NCI-H1417 (cell line): Measurements from ENCODE around the gene CNGA2.

Experiments used
- DNase-seq, 3 experiments: peaks; one replicate each; lab custom pipeline; 2025; lab: John Stamatoyannopoulos, UW

Gene CNGA2

DNA sequence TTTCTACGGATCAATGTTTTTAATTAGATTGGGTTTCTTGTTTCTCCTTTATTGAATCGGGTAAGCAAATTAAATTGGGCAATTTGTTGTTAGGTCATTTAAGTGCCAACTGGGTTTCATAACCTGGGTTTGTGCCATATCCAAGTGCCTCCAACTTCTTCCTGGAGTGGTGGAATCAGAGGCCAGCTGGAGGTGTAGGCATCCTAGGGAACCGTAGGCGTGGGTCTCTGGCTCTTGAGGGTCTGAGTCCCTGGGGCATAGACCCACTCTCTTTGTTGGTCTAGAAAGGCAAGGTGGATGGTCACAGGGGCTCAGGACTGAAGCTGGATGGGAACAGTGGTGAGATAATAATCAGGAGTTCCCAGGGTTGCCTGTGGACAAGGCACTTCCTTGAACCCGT lies 18.3 kb downstream of the CNGA2 start:
- no peak for DNase-seq

DNA sequence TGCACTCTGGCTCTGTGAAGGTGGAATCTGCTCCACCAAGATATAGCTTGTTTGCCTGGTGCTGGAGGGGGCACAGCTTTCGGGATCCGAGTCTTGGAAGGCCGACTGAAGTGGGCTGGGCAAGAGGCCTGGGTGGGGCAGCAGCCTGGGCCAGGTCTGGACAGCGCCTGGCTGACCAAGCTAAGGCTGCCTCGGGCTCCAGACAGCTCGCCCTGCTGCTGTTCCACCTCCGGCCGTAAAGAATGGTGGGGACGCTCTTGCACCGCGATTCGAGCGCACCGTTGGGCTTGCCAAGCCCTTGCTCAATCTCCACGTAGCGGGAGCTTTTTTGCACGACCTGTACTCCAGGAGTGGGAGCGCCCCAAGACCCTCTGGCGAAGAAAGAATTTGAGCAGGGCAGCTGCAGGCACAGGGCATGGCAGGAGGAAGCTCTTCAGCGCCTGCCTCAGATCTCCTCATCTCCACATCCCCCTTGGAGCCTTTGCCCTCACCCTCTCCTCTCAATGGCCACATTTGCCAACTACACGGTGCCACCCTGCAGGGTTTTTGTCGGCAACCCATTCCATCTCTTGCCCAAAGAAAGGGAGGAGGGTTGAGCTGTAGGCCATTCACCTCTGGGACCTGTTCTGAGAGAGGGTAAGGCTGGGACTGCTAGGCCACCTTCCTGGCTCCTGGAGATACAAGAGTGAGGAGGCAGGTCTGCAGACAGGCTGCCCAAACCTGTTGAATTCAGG lies 18.9 kb downstream of the CNGA2 start:
- peak; percentile 16 to 64 (median 53) for DNase-seq

DNA sequence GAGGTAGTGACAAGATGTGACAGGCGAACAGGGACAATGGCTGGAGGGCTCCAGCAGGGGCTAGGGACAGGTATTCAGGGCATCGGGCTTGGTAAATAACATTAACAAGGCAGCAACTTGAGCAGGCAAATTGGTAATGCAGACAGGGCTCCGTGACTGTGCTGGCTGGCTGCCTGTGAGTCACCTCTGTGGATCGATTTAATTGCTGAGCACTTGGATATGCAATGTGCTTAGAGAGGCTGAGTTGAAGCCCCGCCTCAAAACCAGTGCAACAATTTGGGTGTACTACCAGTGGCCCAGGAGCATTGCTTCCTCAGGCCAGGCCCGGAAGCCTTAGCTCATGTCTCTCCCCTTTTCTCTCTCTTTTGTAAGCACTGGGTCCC lies 19.5 kb downstream of the CNGA2 start:
- peak in 2 of 3 experiments; percentile 13 to 62 for DNase-seq

DNA sequence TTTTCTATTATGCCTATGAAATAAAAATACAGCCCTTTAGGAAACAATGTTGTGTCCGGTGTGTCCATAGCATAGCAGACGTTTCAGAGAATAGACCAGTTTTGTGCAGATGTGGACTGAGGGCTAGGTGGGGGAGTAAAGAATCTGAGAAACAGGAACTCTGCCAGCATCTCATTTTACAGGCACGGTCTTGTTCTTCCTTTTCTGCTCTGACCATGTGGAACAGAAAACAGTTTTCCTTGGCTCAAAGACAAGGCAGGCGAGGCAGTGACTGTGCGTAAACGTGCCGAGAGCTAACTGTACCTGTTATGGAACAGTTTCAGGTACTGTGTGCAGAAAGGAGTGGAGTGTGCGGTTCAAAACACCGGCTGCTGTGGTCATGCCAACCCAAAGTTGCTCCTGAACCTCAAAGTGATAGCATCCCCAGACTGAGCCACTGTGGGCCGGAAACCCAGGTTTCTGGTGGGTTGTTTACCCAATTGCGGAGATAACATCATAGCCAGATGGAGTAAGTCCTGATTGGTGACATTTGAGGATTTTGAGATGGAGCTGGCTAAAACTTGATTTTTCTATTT lies 20.2 kb downstream of the CNGA2 start:
- no peak for DNase-seq

DNA sequence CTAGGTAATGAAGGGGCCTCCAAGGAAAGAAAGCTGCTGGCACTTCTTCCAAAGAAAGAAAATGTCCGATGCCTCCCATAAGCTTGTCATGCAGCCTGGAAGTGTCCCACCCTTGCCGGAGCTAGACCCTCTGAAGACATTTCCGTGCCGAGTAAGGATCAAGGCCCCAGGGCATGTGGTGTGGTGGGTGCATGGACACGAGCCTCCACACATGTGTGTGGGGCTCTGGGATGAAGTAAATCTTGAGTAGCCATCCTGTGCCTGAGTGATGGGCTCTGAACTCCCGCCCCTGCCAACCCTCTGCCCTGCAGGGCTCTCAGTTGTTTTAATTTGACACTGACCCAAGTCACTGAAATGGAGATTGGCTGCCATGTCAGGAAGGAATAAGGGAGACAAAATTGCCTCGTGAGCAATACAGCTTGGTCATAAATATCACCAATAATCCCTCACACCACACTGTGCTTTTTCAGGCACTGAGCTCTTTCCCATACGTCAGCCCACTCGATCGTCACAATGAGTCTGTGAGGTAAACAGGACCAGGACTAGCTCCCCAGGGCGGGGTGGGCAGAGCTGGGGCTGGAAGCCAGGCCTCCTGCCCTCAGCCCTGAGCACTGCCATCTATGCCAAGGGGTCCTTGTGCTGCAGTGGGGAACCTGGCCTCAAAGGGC lies 24.6 kb downstream of the CNGA2 start:
- no peak for DNase-seq

DNA sequence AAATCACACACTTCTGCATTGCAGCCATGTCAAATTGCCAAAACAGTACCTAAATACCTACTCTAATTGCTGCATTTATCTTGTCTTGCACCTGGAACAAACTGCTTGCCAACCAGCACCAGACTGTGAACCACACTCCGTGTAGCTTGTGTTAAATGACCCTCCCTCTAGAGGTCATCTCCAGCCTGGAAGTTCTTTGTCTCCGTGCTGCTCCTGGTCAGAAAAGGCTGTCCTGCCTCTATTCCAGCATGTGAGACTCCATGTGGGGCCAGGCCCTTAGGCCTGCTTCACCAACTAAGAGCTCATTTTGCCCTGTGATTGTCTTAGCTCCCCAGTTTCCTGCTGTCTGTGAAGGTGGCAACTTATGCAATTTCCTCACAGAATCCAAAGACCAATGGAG lies 28.3 kb downstream of the CNGA2 start:
- DNase-seq, result no peak

DNA sequence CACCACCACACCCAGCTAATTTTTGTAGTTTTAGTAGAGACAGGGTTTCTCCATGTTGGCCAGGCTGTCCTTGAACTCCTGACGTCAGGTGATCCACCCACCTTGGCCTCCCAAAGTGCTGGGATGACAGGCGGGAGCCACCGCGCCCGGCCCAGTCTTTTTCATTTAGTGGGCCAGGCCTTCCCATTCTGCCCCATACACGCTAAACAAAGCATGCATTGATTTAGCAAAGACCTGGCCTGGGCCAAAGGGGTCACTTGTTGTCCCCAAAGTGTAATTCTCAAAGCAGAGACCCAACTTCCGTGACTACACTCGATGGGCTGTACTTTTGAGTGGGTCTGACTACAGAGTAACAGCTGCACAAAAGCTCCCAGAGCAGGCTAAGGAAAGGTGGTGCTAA lies 29.2 kb downstream of the CNGA2 start:
- no peak for DNase-seq

DNA sequence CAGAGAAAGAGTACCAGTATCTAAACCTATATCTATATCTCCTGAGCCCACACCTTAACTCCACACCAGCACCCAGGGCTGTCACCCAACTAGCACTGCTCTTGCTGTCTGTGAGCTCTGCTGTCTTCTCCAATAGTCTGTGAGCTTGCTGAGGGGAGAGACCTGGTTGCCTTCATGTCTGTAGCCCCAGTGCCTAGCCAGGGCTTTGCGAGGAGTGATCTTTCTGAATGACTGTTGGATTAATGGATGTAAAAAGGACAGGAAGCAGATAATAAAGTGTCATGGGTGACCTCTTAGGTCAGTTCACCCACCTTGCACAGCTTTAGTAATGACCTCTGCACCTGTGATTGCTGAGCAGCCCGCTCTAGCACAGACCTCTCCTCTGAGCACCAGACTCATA lies 30.5 kb downstream of the CNGA2 start:
- DNase-seq, result no peak

DNA sequence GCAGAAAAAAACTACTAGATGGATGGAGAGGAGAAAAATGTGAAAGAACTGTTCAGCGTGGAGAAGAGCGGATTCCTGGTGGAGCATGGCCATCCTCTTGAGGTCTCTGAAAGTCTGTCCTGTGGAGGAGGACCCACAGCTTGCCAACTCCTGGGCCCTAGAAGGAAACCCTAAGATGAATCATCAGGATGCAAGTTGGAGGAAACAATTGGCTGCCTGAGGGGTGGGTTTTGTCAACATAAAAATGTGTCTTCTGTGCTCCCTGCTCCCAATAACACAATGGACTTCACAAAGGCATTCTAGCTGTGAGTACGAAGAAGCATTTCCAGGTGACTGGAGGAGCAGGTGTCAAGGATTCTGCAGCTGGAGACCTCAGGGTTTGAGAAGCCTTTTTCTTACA lies 37.2 kb downstream of the CNGA2 start:
- DNase-seq, result no peak

DNA sequence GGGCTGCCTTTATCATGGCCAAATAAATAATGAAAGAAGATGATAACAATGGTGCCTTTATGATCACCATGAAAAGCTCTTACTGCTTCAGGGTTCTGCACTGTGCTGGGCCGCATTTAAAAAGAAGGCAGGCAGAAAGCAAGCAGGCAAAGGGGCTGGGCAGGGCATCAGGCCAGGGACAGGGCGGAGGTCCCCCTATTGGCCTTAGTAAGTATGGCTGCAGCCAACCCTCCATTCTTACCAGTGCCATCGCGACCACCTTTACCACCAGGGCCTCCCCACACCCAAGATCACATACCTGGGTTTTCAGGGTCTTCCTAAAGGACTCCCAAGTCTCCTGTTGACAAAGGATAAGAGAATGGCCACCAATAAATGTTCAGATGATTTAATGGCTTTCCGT lies 38.9 kb downstream of the CNGA2 start:
- no peak for DNase-seq

DNA sequence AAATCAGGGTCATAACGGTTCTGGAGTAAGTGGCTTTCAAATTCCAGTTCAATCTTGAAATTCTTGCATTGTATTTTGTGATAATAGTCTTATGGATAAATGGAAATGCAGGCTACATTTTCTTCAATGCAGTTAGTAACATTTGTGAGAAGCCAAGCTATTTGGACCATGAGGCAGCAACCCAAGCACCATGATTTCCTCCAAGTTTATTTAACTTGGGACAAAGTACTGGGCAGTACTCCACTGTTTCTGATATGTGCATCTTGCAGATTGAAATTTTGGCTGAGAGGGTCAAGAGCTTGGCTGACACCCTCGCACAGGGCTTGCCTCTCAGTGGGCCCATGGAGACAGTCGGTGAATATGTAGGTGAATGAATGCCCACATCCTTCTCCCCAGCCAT lies 39.9 kb downstream of the CNGA2 start:
- no peak for DNase-seq

DNA sequence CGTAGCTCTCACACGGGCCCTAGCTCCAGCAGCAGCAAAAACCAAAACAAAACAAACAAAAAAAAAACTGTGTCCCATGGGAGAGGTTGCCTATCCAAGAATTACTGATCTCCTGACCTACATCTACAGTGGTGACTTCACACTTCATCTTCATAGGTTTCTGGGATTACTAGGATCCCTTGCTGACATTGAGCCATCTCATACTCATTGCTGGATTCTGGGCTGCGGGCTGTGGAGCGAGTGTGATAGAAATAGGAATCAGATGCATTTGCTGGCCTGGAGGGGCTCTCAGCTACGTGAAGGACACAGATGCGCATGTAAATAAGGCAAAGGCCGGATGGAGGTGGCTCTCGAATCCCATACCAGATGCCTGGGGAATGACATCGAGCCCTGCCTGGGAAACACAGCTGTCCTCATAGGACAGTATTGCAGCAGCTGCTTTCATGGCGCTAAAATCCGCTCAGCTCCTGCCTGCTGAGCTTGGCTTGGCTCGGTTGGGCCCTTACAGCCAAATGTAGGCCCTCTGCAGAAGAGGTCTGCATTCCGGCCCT lies 41.7 kb downstream of the CNGA2 start:
- DNase-seq, result no peak

DNA sequence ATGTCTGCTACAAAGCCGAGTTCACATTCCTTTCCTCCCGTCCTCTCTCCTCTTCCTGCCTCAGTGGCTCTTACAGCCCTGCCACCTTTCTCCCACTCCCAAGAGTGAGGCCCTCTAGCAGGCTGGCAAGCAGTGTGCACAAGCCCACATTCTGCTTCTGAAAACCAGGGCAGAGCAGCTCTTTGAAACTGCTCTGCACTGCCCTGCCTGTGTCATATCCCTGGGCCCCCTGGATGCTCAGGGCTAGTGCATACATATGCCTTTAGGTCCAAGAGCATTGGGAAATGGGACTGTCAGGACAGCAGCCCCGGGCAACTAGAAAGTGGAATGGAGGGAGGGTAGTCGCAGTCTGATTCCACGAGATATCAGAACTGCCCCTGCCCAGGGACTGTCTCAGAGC lies 42.4 kb downstream of the CNGA2 start:
- no peak for DNase-seq

DNA sequence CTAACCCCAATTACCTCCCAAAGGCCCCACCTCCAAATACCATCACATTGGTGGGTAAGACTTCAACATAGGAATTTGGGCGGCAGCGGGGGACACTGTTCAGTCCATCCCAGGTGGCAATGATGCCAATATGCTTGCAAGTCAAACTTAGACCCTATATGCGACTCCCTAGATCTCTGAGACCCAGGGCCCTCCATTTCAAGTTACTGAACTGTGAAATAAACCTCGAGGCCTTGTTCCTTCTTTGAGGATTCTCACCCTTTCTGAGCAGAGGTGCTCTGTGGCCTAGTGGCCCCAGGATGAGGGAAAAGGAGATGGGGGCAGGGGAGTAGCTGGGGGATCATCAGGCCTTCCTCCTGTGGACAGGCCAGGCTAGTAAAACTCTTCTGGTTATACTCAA lies 44.7 kb downstream of the CNGA2 start:
- no peak for DNase-seq

DNA sequence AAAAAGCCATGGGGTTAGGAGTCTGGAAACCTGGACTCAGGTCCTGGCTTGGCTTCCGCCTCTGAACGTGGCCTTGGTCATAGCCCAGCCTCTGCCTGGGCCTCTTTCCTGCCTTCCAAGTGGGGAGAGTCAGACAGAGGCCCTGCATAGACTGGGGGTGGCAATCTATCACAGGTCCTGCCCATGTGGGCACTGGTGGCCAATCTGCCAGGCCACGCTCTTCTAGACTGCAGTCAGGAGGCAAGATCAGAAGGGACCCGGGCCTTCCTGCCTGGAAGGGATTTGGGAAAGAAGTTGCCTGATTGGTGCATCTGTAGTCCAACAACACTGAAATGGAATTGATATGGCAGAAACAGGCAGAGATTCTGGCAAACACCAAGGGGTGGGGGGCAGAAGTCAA lies 46.1 kb downstream of the CNGA2 start:
- DNase-seq, result no peak

DNA sequence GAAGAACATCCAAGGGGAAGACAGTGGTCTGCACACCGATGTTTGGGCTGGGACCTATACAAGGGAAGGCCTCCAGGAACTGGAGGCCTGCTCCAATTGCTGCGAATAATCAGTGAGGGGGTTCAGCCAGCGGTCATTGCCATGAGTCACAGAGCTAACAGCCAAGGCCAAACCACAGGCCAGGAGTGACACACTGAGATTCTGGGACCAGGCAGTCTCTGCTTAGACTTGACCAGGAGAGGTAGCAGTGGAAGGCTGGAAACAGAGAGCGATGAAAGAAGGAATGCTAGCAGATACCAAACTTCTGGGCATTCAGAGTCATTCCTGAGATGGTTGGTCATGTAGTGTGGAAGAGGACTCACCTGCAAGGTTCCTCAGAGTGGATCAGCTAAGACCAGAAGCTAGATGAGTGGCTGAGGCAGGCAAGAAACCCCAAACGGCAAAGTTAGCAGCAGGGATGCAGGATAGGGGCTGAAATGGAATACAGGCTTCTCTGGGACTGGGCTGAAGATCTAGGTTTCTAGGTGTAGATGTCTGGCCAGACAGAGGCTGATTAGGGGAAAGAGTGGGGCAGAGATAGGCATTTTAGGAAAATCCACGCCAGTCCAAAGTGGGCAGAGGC lies 54.7 kb downstream of the CNGA2 start:
- no peak for DNase-seq

DNA sequence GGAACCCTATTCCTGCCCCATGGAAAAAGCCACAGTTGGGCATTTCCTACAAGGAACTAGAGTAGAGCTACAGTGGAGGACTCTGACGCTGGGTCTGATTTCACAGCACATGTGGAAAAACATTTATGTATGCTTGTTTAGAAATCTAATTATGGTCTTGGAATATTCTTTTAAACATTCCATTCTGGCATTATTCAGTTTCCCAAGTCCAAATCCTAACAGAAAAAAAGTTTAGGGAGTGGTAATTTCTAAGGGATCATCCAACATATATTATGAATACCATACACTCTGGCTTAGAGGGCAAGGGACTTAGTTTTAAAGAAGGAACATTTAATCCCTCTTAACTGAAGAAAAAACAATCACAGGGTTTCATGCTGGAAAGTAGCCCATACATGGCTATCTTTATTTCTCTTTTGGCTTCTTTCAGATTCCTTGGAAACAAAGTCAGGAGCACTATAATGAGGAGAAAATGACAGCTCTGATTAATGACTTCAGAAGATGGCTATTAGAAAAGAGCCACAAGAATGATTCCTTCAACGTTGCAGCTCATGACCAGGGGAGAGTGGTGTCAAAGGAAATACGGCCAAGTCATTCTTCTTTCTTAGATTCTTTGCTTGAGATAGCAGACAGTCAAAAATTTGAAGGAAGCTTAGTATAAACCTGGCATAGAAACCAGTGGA lies 56.1 kb downstream of the CNGA2 start:
- no peak for DNase-seq

DNA sequence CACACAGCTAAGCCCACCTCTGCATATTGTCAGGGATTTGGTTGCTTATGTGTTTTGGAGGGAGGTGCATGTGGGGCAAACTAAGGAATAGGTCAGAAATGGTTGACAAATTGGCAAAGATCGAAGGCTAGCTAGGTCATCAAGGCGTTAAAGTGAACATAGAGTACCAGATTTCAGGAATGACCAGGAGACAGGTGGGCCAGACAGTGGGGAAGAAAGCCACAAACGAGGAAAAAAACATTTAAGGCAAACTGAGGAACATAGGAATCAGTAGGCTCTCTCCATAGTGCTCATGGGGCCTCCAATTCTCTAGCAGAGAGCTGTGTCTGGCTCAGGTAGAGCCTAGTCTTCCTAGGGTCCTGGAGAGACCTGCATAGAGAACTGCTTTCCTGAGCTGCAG lies 57.4 kb downstream of the CNGA2 start:
- no peak for DNase-seq

DNA sequence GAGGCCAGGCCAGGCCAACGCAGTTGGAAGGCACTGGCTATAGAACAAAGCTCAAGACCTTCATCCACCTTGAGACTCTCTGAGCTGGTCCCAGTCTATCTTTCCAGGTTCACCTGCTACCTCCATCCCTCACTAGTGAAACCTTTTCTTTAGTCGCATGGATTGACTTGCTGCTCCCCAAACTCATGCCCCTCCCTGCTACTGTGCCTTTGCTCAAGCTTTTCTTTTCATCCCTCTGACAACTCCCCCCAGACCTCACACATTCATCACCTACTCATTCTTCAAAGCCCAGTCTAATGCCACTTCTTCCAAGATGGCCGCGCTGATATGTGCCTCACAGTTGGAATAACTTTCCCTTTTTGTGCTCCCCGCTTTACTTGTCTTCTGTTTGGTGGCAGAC lies 58.0 kb downstream of the CNGA2 start:
- DNase-seq, result no peak

DNA sequence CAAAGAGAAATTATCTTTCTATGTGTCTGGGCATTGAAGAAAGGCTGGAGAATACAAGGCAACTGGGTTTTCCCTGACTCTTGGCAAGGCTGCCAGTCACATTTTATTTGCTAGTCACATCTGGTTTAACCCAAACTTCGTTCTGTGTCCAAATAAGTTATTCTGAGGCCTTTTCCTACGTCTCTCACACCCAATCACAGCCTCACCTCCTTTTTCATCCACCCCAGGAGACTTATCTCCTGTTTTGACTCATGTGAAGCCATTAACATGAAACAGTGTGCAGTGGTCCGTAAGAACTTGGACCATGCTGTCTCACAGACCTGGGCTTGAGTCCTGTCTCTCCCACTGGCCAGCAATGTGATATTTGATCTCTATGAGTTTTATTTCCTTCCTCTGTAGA lies 59.3 kb downstream of the CNGA2 start:
- no peak for DNase-seq
